ENCODE measurements around the gene SP1.
"Not testable (repeated sequence)": the region's sequence is repeated elsewhere in the genome, so short reads cannot be mapped to it uniquely, and the experiment has no call there.

SP1 gene

GRCh38 chr12:53365245-53365904 is 14.6 kb upstream of the SP1 start:
- DNase-seq: peak; percentile 90

- peak; percentile 41 for DNase-seq
Measured at GRCh38 chr12:53373554-53374133, 6.3 kb upstream of the SP1 start.

- not testable (repeated sequence) for DNase-seq
Measured at GRCh38 chr12:53374277-53374676, 5.7 kb upstream of the SP1 start.

- DNase-seq: no peak
Measured at GRCh38 chr12:53376747-53377146, 3.2 kb upstream of the SP1 start.

GRCh38 chr12:53378222-53378621 is 1.8 kb upstream of the SP1 start:
- no peak for DNase-seq

- peak; percentile 17 for DNase-seq
Measured at GRCh38 chr12:53378724-53379388, 1.1 kb upstream of the SP1 start.

- peak; percentile 100 for DNase-seq
Measured at GRCh38 chr12:53379389-53380103, 430 bp upstream of the SP1 start.

- peak; percentile 71 for DNase-seq
Measured at GRCh38 chr12:53380794-53381730, 1.1 kb downstream of the SP1 start.

- DNase-seq: peak; percentile 91
Measured at GRCh38 chr12:53381731-53382630, 2.0 kb downstream of the SP1 start.

GRCh38 chr12:53383258-53383657 is 3.3 kb downstream of the SP1 start:
- no peak for DNase-seq

GRCh38 chr12:53386381-53386780 is 6.4 kb downstream of the SP1 start:
- DNase-seq: not testable (repeated sequence)

- DNase-seq: no peak
Measured at GRCh38 chr12:53388932-53389331, 9.0 kb downstream of the SP1 start.

- no peak for DNase-seq
Measured at GRCh38 chr12:53389702-53390101, 9.7 kb downstream of the SP1 start.

GRCh38 chr12:53391724-53392123 is 11.7 kb downstream of the SP1 start:
- DNase-seq: no peak

GRCh38 chr12:53399896-53400295 is 19.9 kb downstream of the SP1 start:
- DNase-seq: no peak

GRCh38 chr12:53402351-53402750 is 22.4 kb downstream of the SP1 start:
- not testable (repeated sequence) for DNase-seq

GRCh38 chr12:53402871-53403270 is 22.9 kb downstream of the SP1 start:
- no peak for DNase-seq

GRCh38 chr12:53410951-53411350 is 31.0 kb downstream of the SP1 start:
- no peak for DNase-seq

GRCh38 chr12:53413485-53414204 is 33.7 kb downstream of the SP1 start:
- no peak for DNase-seq

GRCh38 chr12:53414756-53415417 is 34.9 kb downstream of the SP1 start:
- DNase-seq: no peak

Data from suppressor macrophage treated with lipopolysaccharide for 4 hours (primary cell).